Occipital lobe (tissue), 2 donors: ENCODE data around the gene PSMD3. TPM values are rescaled to one million over a fixed set of nuclear protein-coding genes. Genes with fewer than 3 reads are reported as not detected.
"Not testable (repeated sequence)": the region's sequence is repeated elsewhere in the genome, so short reads cannot be mapped to it uniquely, and the experiment has no call there.

Source experiments
- DNase-seq: peaks from one replicate; lab custom pipeline; 2025; lab: John Stamatoyannopoulos, UW
- total RNA-seq: library from RNA; depleted of rRNA; stranded (reverse); fragments of >200 nt; gene quantifications from one replicate; pipeline ENCODE4 v1.2.3, GENCODE V29; 2014

The PSMD3 gene
- total RNA-seq, 1 donor from 2014 or later = 69.1 TPM

GRCh38 chr17:39996800-39997199, 16.2 kb downstream of the PSMD3 start:
- DNase-seq = no peak

GRCh38 chr17:39997543-39997942, 16.9 kb downstream of the PSMD3 start:
- no peak for DNase-seq

- DNase-seq = no peak
These were observed 18.5 kb downstream of the PSMD3 start for GRCh38 chr17:39999067-39999466.

- DNase-seq = no peak
These were observed 19.6 kb downstream of the PSMD3 start for GRCh38 chr17:40000161-40000560.

GRCh38 chr17:40001335-40001734, 20.7 kb downstream of the PSMD3 start:
- DNase-seq = not testable (repeated sequence)

- DNase-seq = no peak
These were observed 23.5 kb downstream of the PSMD3 start for GRCh38 chr17:40004072-40004471.

GRCh38 chr17:40004712-40005111, 24.1 kb downstream of the PSMD3 start:
- DNase-seq = no peak

- DNase-seq = no peak
These were observed 24.9 kb downstream of the PSMD3 start for GRCh38 chr17:40005520-40005919.

GRCh38 chr17:40010946-40011500, 30.4 kb downstream of the PSMD3 start:
- not testable (repeated sequence) for DNase-seq

- not testable (repeated sequence) for DNase-seq
These were observed 31.5 kb downstream of the PSMD3 start for GRCh38 chr17:40012017-40012647.

- no peak for DNase-seq
These were observed 33.9 kb downstream of the PSMD3 start for GRCh38 chr17:40014375-40014980.

GRCh38 chr17:40015005-40015997, 34.7 kb downstream of the PSMD3 start, which contains the start of gene CSF3:
CSF3 (plus strand) TSS chr17:40015440; CDS start chr17:40015475, 35 bp downstream.
- no peak for DNase-seq

GRCh38 chr17:40015998-40016985, 35.7 kb downstream of the PSMD3 start:
- no peak for DNase-seq

- DNase-seq = no peak
These were observed 36.9 kb downstream of the PSMD3 start for GRCh38 chr17:40017422-40018080.

- DNase-seq = no peak
These were observed 37.9 kb downstream of the PSMD3 start for GRCh38 chr17:40018211-40019121.

GRCh38 chr17:40019140-40019991, 38.8 kb downstream of the PSMD3 start:
- DNase-seq = no peak

- no peak for DNase-seq
These were observed 39.5 kb downstream of the PSMD3 start for GRCh38 chr17:40020146-40020545.

- no peak for DNase-seq
These were observed 40.9 kb downstream of the PSMD3 start for GRCh38 chr17:40021451-40021971.
